Inflammatory macrophage (primary cell): ENCODE measurements around the gene HAND1.

ENCODE experiments used
- DNase-seq, 2 donors: peaks; one replicate each; pipeline ENCODE4 v3.0.0-alpha.2; 2020 to 2022

Gene HAND1

DNA sequence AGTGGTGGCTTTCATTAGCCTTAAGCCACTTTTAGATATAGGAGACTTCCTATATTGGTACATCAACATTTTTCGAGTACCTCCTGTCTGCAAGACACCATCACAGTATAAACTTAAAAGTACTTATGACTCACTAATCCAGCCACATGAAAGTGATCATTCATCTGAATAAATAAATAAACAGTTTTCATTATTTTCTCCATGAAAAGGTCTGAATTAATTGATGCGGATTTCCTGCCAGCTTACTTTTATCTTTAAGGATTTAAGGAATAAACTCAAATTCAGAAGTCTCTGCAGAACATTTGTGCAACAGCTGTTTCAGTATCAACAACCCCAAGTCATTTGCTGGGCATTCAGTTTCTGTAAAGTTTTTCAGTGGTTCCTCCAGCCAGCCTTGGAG is 28.2 kb downstream of the HAND1 start:
- DNase-seq = no peak

DNA sequence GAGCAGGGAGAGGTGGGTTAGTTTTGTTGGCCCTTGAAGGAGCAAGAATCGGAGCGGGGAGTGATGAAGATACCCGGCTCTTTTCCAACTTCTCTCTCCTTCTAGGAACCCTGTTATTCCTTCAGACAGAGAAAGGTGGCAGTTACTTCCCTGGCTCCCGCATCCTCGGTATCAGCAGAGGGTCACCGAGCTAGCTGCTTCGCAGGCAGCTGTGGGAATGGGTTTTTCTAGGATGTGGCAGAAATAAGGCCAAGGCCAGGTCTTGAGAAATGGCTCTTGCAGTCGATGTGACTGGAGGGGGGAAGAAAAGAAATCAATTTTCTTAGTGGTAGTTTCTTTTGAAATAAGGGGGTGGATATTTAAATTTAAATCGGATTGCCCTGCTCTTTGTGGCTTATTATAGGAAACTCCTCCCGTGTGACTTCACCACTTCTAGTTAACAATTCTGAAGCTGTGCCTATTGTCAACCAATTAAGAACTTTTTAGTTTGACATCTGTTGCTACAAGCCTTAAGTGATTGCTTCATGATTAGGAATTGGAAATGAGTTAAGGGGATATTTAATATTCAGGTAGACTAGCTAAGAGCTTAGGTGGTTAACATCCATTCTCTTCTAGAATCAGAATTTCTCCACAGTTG is 30.8 kb downstream of the HAND1 start:
- DNase-seq = peak in 1 of 2 donors; percentile 24

- DNase-seq = peak; percentile 20 to 25
These were observed 31.6 kb downstream of the HAND1 start for GRCh38 chr5:154446195-154447088.

- peak; percentile 97 to 98 for DNase-seq
These were observed 32.4 kb downstream of the HAND1 start, which contains the start of gene SAP30L for GRCh38 chr5:154445422-154446194. TSS of gene SAP30L (plus strand) at chr5:154445997. CDS start at chr5:154446605, 608 bp downstream.

- no peak for DNase-seq
These were observed 33.2 kb downstream of the HAND1 start for GRCh38 chr5:154444556-154445421.

DNA sequence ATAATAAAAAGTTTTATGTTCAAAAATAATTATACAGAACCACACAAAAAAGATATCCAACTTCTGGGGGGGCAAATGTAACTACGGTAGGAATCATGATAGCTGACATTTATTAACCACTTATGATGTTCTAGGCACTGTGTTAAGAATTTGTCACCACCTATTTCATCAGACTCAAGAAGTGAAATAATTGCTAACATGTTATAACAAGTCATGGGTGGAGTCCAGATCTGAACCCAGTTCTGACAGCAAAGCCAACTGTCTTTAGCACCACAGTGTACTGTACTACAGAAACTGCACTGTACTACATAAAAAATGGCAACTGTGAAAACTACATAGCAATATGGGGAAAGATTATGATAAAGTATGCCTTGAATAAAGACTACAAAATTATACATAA is 35.2 kb downstream of the HAND1 start:
- no peak for DNase-seq

DNA sequence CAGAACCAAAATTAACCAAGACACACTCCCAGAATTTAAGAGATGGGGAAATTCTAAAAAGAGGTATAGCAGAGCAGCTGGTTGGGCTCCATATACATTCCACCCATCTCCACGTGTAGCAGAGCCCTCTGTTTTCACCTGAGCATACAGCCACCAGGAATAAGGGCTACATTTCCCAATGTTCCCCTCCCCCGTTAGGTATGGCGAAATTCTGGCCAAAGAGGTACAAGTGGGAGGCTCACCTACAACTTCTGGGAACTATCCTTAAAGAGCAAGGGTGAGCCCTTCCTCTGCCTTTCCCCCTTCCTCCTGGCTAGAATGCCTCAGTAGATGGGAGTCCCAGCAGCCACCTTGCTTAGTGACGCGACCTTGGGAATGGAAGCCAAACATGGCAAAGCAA is 37.5 kb downstream of the HAND1 start:
- no peak for DNase-seq

GRCh38 chr5:154437281-154437965 is 40.6 kb downstream of the HAND1 start:
- no peak for DNase-seq

DNA sequence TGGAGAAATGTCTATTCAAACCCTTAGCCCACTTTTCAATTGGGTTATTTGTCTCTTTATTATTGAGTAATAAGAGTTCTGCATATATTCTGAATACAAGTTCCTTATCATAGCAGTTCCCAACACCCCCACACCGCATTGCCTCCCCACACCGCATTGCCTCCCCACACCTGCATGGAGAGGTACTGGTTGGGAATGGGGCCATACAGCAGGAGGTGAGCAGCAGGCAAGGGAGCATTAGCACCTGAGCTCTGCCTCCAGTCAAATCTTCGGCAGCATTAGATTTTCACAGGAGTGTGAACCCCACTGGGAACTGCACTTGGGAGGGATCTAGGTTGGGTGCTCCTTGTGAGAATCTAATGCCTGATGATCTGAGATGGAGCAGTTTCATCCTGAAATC is 42.8 kb downstream of the HAND1 start:
- no peak for DNase-seq

DNA sequence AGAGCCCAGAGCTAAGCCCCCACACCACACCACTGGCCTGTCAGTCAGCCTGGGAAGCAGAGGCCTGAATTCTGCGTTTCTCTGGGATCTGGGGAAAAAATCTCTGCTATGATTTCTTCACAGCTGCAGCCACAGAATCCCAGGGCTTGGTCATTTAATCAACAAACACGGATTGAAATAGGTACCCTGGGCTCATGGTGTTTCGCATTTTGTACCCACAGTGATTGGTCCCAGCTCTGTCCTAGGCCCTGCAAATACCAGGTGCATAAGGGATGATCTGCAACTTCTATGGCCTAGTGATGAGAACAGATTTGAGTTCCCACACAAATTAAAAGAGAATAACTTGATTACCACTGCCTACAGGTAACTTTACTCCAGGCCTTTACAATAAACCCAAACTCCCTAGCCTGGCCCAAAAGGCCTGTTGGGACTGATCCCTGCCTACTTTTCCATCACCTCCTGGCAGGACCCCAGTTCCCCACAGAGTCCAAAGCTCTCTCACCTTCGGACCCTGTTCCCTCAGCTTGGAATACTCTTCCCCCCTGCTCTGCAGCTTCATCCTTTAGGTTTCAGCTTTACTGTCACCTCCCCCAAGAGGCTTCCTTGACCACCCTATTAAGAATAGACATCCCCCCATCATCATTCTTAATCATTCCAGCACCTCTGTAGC is 46.9 kb downstream of the HAND1 start:
- no peak for DNase-seq

DNA sequence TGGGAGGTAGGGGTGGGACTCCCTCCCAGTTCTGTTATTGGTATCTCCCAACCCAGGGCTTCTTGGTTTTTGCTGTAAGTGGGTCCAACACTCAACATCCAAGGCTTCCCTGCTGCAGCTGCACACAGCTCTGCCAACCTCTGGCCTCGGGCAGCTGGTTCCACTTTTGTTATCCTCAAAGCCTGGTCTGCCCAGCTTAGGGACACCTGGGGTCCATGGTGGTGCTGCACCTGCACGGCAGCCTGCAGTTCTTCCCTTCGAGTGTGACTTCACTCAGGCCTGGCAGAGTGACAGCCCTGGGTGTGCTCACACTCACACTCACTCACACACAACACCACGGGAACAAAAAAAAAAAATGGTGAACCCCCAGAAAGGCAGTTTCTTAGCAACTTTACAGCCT is 47.6 kb downstream of the HAND1 start:
- no peak for DNase-seq

- DNase-seq = no peak
These were observed 48.7 kb downstream of the HAND1 start for GRCh38 chr5:154429341-154429740.

DNA sequence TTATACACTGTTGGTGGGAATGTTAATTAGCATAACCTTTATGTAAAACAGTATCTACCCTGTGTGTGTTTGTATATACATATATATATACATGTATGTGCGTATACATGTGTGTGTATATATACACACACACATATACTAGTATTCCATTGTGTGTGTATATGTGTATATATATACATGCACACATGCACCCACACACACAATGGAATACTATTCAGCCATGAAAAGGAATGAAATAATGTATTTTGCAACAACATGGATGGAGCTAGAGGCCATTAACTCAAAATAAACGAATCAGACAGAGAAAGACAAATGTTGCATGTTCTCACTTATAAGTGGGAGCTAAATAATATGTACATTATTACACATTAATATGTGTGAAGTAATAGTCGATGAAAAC is 49.8 kb downstream of the HAND1 start:
- no peak for DNase-seq
